AG10803 (cell line): ENCODE measurements around the gene PDGFD.

Experiments
- DNase-seq: peaks from one replicate; pipeline ENCODE4 v3.0.0; 2010; ENCODE audit warnings: low read depth
- H3K4me3 ChIP-seq: 2 replicates; pipeline ENCODE4 v1.5.1; 2011; ENCODE audit warnings: mild to moderate bottlenecking, low read length, control low read depth
- CTCF ChIP-seq: conservative IDR thresholded peaks from 2 replicates; pipeline ENCODE4 v1.5.1; 2011; ENCODE audit warnings: mild to moderate bottlenecking, low read length, control low read depth, inconsistent platforms

The PDGFD gene

GRCh38 chr11:104075706-104076105 lies 88.2 kb downstream of the PDGFD start:
- DNase-seq, result no peak
- no peak overlapping the region for H3K4me3 ChIP-seq
- no peak for TF ChIP-seq CTCF

- H3K4me3 ChIP-seq, result no peak overlapping the region
- DNase-seq, result no peak
- no peak for TF ChIP-seq CTCF
Observed at GRCh38 chr11:104075091-104075490, 88.9 kb downstream of the PDGFD start.

GRCh38 chr11:104073950-104074705 lies 89.8 kb downstream of the PDGFD start:
- DNase-seq, result peak; percentile 15
- TF ChIP-seq CTCF, result no peak
- no peak overlapping the region for H3K4me3 ChIP-seq

- DNase-seq, result no peak
- no peak for TF ChIP-seq CTCF
- H3K4me3 ChIP-seq, result no peak overlapping the region
Observed at GRCh38 chr11:104067534-104067933, 96.4 kb downstream of the PDGFD start.

GRCh38 chr11:104064034-104064630 lies 99.8 kb downstream of the PDGFD start:
- no peak overlapping the region for H3K4me3 ChIP-seq
- no peak for TF ChIP-seq CTCF
- no peak for DNase-seq

- H3K4me3 ChIP-seq, result no peak overlapping the region
- peak; percentile 81 for DNase-seq
- TF ChIP-seq CTCF, result no peak
Observed at GRCh38 chr11:104061853-104062521, 102.0 kb downstream of the PDGFD start.

- no peak for TF ChIP-seq CTCF
- no peak overlapping the region for H3K4me3 ChIP-seq
- no peak for DNase-seq
Observed at GRCh38 chr11:104060820-104061219, 103.1 kb downstream of the PDGFD start.
